Esophagus muscularis mucosa (tissue), 4 donors: ENCODE measurements around the gene NEU3.

ENCODE experiments used
- CTCF ChIP-seq, 3 experiments: fragments of 200-600 bp in 2 of 3; fragments of 450-650 bp in 1 of 3; sonication (generic) in 2 of 3; IDR thresholded peaks; one replicate each; pipeline ENCODE4 v1.5.1; 2017 to 2019; ENCODE audit warnings: antibody characterized with exemption in 3 of 3, mild to moderate bottlenecking in 2 of 3, moderate library complexity in 1 of 3
- EP300 ChIP-seq: sonication (generic); formaldehyde crosslinking; IDR thresholded peaks from one replicate; pipeline ENCODE4 v1.6.1; 2017; ENCODE audit warnings: antibody characterized with exemption
- POLR2A ChIP-seq: fragments of 450-650 bp; IDR thresholded peaks from one replicate; pipeline ENCODE4 v1.6.1; 2017; ENCODE audit warnings: antibody characterized with exemption, moderate library complexity, mild to moderate bottlenecking, low read depth

DNA sequence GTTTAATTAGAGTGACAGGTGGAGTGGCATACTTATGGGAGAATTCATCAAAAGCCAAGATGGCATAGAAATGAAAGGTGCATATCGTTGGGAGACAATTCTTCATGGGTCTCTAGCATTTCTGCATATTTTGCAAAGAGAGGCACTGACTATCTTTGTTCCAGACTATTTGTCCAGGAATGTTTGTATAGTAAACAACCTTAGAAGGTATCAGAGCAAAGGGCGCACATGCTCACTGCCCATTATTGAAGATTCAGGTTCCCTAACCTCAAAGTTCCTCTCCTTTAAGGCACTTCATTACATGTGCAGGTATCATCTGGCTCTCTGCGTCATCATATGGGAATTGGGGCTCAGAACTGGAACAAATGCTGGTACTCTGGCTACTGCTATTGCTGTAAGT, 4.7 kb upstream of the NEU3 start:
- TF ChIP-seq CTCF (IDR thresholded peaks at IDR 0.05) (no peak), EP300 (no peak), POLR2A (no peak)
